SU-DHL-6 (cell line): ENCODE results near the gene TPRX1.
"Not testable (repeated sequence)": the region's sequence is repeated elsewhere in the genome, so short reads cannot be mapped to it uniquely, and the experiment has no call there.

ENCODE experiments used
- H2AFZ ChIP-seq: fragments of 200-600 bp; sonication (generic); 2 replicates; pipeline ENCODE4 v1.6.1; 2014; ENCODE audit warnings: low read depth, mild to moderate bottlenecking, moderate library complexity, mixed read lengths, antibody characterized with exemption, low read length; ENCODE audit not compliant: severe bottlenecking
- H3F3A ChIP-seq: fragments of 200-600 bp; shearing (Covaris generic); 2 replicates; pipeline ENCODE4 v1.6.0; 2016; ENCODE audit warnings: antibody characterized with exemption, mild to moderate bottlenecking; ENCODE audit not compliant: insufficient read depth
- H3K27ac ChIP-seq: fragments of 200-600 bp; sonication (generic); 2 replicates; pipeline ENCODE4 v1.5.1; 2016; ENCODE audit warnings: low read depth, mild to moderate bottlenecking, low read length, moderate library complexity, mixed read lengths
- H3K27me3 ChIP-seq: fragments of 200-600 bp; sonication (generic), shearing (Covaris generic); 2 replicates; pipeline ENCODE4 v1.6.0; 2014; ENCODE audit warnings: mild to moderate bottlenecking, low read length
- H3K36me3 ChIP-seq: fragments of 200-600 bp; sonication (generic); 2 replicates; pipeline ENCODE4 v1.6.1; 2014; ENCODE audit warnings: mild to moderate bottlenecking, low read length, mixed read lengths
- H3K4me2 ChIP-seq: fragments of 300-600, 200-600 bp; shearing (Covaris generic), sonication (generic); 2 replicates; pipeline ENCODE4 v1.6.0; 2014; ENCODE audit warnings: low read length, low read depth, mild to moderate bottlenecking; ENCODE audit not compliant: poor library complexity, severe bottlenecking
- H3K4me3 ChIP-seq: fragments of 200-600 bp; sonication (generic); 2 replicates; pipeline ENCODE4 v1.5.1; 2014; ENCODE audit warnings: antibody characterized with exemption, low read length, mild to moderate bottlenecking, mixed read lengths; ENCODE audit not compliant: insufficient read depth, poor library complexity, severe bottlenecking
- H3K79me2 ChIP-seq: fragments of 200-600 bp; sonication (generic); 2 replicates; pipeline ENCODE4 v1.6.1; 2014; ENCODE audit warnings: mild to moderate bottlenecking, low read length, moderate library complexity; ENCODE audit not compliant: insufficient read depth
- H3K9ac ChIP-seq: fragments of 200-600 bp; sonication (generic); 2 replicates; pipeline ENCODE4 v1.7.0; 2014; ENCODE audit warnings: mild to moderate bottlenecking, low read length
- H3K9me2 ChIP-seq: fragments of 200-600 bp; sonication (generic); replicated peaks from 2 replicates; pipeline ENCODE4 v1.6.1; 2014; ENCODE audit warnings: low read length; ENCODE audit not compliant: insufficient read depth
- H3K9me3 ChIP-seq: fragments of 200-600 bp; sonication (generic); 2 replicates; pipeline ENCODE4 v1.6.1; 2014; ENCODE audit warnings: low read length, mixed read lengths; ENCODE audit not compliant: insufficient read depth
- H4K20me1 ChIP-seq: fragments of 200-600 bp; sonication (generic); 2 replicates; pipeline ENCODE4 v1.6.1; 2014; ENCODE audit warnings: low read depth, mild to moderate bottlenecking, antibody characterized with exemption, low read length, moderate library complexity, mixed read lengths
- CTCF ChIP-seq: fragments of 200-600 bp; sonication (generic); IDR thresholded peaks from one replicate; pipeline ENCODE4 v1.5.1; 2017; ENCODE audit warnings: antibody characterized with exemption, mild to moderate bottlenecking, low read length, moderate library complexity; ENCODE audit not compliant: insufficient read depth, poor library complexity, severe bottlenecking
- EZH2phosphoT487 ChIP-seq: fragments of 200-600 bp; sonication (generic), shearing (Covaris generic); conservative IDR thresholded peaks from 2 replicates; pipeline ENCODE4 v1.6.1; 2018; ENCODE audit warnings: mild to moderate bottlenecking, antibody characterized with exemption, low read length, moderate library complexity, mixed read lengths

TPRX1 gene, protein sequence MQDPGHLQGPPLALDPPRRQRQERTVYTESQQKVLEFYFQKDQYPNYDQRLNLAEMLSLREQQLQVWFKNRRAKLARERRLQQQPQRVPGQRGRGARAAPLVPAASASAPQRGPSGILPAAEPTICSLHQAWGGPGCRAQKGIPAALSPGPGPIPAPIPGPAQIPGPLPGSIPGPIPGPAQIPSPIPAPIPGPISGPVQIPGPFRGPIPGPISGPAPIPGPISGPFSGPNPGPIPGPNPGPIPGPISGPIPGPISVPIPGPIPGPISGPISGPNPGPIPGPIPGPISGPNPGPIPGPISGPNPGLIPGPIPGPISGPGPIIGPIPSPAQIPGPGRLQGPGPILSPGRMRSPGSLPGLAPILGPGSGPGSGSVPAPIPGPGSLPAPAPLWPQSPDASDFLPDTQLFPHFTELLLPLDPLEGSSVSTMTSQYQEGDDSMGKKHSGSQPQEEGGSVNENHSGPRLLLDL

GRCh38 chr19:47804451-47804850, at the start of gene TPRX1:
Gene TPRX1, minus strand, starts transcription at chr19:47804551. Its CDS starts 12 bp downstream, at chr19:47804539.
- not testable (repeated sequence) for H3F3A ChIP-seq, H3K36me3 ChIP-seq, H3K4me2 ChIP-seq, H3K9me3 ChIP-seq, H3K4me3 ChIP-seq, H3K79me2 ChIP-seq, H3K9ac ChIP-seq, H3K27ac ChIP-seq, H3K27me3 ChIP-seq, H4K20me1 ChIP-seq, H2AFZ ChIP-seq, H3K9me2 ChIP-seq

GRCh38 chr19:47853003-47853402, 48.7 kb upstream of the TPRX1 start:
- TF ChIP-seq CTCF (no peak), EZH2phosphoT487 (no peak)
- Histone ChIP-seq H3K9ac (no peak overlapping the region), H3F3A (no peaks in the 10 kb centered on the region), H3K4me2 (no peak overlapping the region), H3K9me2 (no peaks in the 10 kb centered on the region), H3K27ac (no peak overlapping the region), H3K36me3 (no peaks in the 10 kb centered on the region), H3K9me3 (no peaks in the 10 kb centered on the region), H3K4me3 (no peak overlapping the region), H3K79me2 (no peaks in the 10 kb centered on the region), H3K27me3 (no peaks in the 10 kb centered on the region), H2AFZ (no peak overlapping the region), H4K20me1 (no peaks in the 10 kb centered on the region)

- H3K9ac ChIP-seq, result no peak overlapping the region
- TF ChIP-seq CTCF (peak; percentile 11), EZH2phosphoT487 (no peak)
- no peak overlapping the region for H3K27ac ChIP-seq
- no peaks in the 10 kb centered on the region for H3K79me2 ChIP-seq
- no peaks in the 10 kb centered on the region for H3K9me2 ChIP-seq
- H3K4me3 ChIP-seq, result no peak overlapping the region
- no peak overlapping the region for H3K4me2 ChIP-seq
- no peaks in the 10 kb centered on the region for H3F3A ChIP-seq
- no peaks in the 10 kb centered on the region for H3K9me3 ChIP-seq
- no peaks in the 10 kb centered on the region for H3K27me3 ChIP-seq
- H4K20me1 ChIP-seq, result no peaks in the 10 kb centered on the region
- H2AFZ ChIP-seq, result no peak overlapping the region
- H3K36me3 ChIP-seq, result no peaks in the 10 kb centered on the region
These were observed 44.6 kb upstream of the TPRX1 start for GRCh38 chr19:47848823-47849473.

GRCh38 chr19:47848425-47848822, 44.1 kb upstream of the TPRX1 start:
- H3K36me3 ChIP-seq, result no peaks in the 10 kb centered on the region
- no peaks in the 10 kb centered on the region for H3K9me2 ChIP-seq
- no peak overlapping the region for H2AFZ ChIP-seq
- no peak overlapping the region for H3K4me2 ChIP-seq
- H3K9me3 ChIP-seq, result no peaks in the 10 kb centered on the region
- H3K4me3 ChIP-seq, result no peak overlapping the region
- H4K20me1 ChIP-seq, result no peaks in the 10 kb centered on the region
- TF ChIP-seq CTCF, result no peak
- no peak for TF ChIP-seq EZH2phosphoT487
- H3K79me2 ChIP-seq, result no peaks in the 10 kb centered on the region
- H3K27ac ChIP-seq, result no peak overlapping the region
- H3K27me3 ChIP-seq, result no peaks in the 10 kb centered on the region
- H3K9ac ChIP-seq, result no peak overlapping the region
- H3F3A ChIP-seq, result no peaks in the 10 kb centered on the region
